Daoy (cell line): Measurements from ENCODE around the gene KCNT2. TPM values are rescaled to one million over a fixed set of nuclear protein-coding genes. Genes with fewer than 3 reads are reported as not detected.
A peak's percentile ranks its signal among the peaks of the same experiment; 100 is the strongest.
"Not testable (repeated sequence)": the region's sequence is repeated elsewhere in the genome, so short reads cannot be mapped to it uniquely, and the experiment has no call there.

Experiments
- DNase-seq: peaks from one replicate; pipeline ENCODE4 v3.0.0-alpha.2; 2015; ENCODE audit warnings: low read depth
- total RNA-seq: library from RNA; depleted of rRNA; stranded (reverse); fragments of >200 nt; shearing (Covaris generic); gene quantifications from 2 replicates; pipeline ENCODE4 v1.2.3, GENCODE V29; 2014

The KCNT2 gene
- total RNA-seq, 1 experiment from 2014 or later = 0.34 TPM

DNA sequence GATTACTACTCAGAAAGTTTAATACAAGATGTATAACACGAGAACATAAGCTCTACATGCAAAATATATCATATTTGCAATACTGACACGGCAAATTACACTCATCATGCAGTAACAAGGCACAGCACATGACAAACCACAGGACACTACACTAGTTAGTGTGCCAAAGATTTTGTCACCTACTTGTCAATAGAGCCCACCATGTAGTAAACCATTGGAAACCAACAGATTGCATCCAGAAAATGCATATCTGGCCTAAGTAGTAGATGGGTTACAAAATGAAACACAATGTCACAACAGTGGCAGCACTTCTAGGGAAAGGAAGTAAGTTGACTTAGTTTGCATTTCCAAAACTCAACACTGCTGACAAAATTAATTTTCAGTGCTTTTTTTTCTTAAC lies 288.9 kb downstream of the KCNT2 start:
- DNase-seq = no peak

GRCh38 chr1:196317535-196318522 lies 290.4 kb downstream of the KCNT2 start:
- DNase-seq = peak; percentile 25

- DNase-seq = no peak
Measured at GRCh38 chr1:196312739-196313138, 295.5 kb downstream of the KCNT2 start.

DNA sequence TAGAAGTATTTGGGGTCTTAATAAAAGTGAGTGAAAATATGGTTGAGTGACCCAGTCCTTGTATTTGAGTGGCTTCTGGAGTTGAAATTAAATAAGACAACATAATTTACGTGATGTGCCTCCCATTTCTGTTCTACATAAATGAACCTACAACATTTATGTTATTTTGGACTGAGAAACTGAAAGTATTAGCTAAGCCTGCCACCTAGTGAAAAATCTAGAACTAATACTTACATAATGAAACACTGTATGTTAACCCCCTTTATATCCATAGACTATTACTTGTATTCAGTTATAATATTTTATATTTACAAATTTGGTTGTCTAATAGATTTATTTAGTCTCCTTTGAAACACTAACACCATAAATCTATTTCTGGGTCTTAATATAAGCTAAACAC lies 298.9 kb downstream of the KCNT2 start:
- no peak for DNase-seq

DNA sequence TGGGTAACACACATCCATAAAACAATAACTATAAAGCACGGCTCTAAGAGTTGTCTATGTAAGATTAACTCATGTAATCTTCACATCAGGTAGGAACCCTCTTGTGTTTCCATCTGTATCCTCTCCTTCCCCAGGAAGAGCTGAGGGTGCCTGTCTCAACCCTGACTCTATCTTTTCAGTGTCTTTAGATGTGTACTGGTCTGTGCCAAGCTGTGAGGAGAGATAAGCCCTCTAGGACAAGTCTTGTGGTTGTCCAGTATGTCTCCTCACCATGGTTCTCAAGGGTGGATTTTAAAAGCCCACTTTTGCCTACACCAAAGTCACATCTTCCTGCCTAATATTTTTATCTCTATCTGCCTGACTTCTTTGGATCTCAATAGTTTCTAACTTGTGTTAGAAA lies 300.1 kb downstream of the KCNT2 start:
- DNase-seq = no peak

- DNase-seq = no peak
Measured at GRCh38 chr1:196306421-196306820, 301.8 kb downstream of the KCNT2 start.

- no peak for DNase-seq
Measured at GRCh38 chr1:196305216-196305615, 303.0 kb downstream of the KCNT2 start.

DNA sequence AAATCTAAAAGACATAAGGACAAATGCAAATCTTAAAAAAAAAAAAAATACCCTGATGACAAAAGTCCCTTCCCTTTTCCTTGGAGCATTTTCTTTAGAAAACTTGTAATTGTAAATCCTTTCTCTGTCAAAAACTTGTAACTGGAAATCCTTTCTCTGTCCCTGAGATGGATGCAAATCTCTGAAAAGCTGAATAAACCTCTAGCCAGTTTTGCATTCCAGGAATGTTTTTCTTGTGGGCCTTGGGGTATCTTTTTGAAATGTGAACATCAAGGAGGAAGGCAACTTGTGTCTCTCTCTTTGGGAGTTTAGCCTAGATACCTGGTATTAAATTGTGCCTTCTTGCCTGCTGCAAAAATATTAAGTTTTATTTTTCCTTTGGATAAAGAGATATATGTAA lies 305.3 kb downstream of the KCNT2 start:
- no peak for DNase-seq

DNA sequence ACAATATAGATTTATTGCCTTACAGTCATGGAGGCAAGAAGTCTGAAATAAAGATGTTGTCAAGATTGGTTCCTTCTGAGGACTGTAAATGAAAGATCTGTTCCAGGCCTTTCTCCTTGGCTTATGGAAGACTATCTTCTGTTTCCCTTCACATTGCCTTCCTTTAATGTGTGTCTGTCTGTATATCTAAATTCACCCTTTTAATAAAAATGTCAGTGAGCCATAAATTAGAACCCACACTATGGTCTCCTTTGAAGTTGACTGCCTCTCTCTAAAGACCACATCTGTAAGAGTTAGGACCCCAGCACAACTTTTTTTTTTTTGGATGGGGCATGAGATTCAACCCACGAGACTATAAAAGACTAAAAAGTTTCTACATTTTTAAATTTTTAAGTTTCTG lies 305.8 kb downstream of the KCNT2 start:
- DNase-seq = no peak

DNA sequence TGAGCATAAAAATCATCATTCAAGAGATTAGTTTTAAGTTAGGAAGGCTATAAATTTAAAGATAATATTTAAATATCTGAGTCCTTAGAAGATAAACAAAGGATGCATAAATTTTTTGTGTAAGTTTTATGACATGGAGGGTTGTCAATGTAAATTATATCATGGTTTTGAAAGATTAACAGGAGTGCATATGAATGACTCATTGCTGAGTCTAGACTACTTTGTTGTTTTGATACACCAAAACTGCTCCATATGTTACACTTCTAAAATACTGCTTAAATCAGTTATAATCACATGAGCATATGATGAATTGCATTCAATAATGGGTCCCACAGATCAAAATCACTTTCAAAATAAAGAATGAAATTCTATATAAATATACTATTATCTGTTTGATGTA lies 312.5 kb downstream of the KCNT2 start:
- DNase-seq = no peak

GRCh38 chr1:196278816-196279215 lies 329.4 kb downstream of the KCNT2 start:
- no peak for DNase-seq

- DNase-seq = no peak
Measured at GRCh38 chr1:196277860-196278259, 330.4 kb downstream of the KCNT2 start.

- DNase-seq = no peak
Measured at GRCh38 chr1:196271212-196271947, 336.9 kb downstream of the KCNT2 start.

GRCh38 chr1:196263086-196263485 lies 345.2 kb downstream of the KCNT2 start:
- not testable (repeated sequence) for DNase-seq

DNA sequence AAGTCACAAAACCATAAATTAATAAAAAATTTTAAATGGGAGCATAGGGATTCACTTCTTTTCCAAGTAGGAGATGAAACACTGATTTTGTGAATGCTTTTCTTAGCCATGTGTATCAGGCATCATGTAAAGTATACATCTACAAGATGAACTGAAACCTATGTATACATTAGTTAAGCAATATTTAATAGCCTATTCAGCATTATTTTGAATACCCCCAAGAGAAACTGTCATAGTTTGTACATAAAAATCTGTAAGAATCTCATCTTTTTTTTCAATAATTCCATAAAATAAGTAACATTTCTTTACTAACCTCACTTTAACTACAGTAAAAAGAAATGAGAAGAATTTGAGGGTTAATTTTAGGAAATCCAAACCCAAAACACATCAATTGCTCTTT lies 348.0 kb downstream of the KCNT2 start:
- no peak for DNase-seq

DNA sequence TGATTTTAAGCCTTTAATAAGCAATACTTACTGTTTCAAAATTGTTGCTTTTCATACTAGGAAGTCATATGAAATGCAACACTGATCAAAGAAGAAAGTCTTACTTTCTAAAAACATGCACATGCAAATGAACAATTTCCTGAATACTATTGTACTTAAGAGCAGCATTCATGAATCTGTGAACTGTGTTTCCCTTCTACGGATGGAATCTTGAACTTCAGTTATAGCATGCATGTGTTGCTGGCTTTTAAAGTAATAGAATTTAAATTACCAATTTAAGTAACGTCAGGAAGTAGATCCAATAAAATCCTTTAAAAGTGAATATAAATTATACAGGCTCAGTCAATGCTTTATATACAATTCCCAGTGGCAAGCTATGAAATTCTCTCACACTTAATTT lies 348.9 kb downstream of the KCNT2 start:
- DNase-seq = no peak

DNA sequence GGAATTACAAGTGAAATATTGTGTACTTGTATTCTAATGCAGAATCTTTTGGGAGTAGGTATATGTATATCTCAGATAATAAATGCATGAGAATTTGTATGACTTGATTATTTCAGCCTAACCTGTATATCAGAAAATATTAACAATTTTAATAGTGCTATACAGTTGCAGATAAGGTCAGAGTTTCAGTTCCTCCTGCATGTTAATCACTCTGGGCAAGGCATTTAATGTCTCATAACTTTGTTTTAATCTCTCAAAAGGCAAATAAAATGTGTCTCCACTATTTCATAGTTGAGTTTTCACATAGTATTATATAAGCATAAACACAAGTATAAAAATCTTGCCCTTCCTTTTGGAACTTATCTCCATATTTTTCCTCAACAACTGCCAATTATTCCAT lies 352.5 kb downstream of the KCNT2 start:
- DNase-seq = no peak

GRCh38 chr1:196229546-196229945 lies 378.7 kb downstream of the KCNT2 start:
- DNase-seq = no peak

- DNase-seq = no peak
Measured at GRCh38 chr1:196214866-196215265, 393.4 kb downstream of the KCNT2 start.

DNA sequence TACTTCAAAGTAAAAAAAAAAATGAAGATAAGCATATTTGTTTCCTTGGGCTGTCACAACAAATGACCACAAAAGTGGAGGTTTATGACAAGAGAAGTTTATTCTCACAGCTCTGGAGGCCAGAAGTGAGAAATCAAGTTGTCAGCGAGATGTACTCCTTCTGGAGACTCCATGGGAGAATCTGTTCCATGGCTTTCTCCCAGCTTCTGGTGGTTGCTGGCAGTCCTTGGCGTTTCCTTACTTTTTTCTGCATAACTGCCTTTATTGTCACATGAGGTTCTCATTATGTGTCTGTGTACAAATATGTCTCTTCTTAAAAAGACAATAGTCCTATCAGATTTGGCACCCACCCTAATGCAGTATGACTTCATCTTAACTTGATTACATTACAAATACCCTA lies 398.3 kb downstream of the KCNT2 start:
- DNase-seq = no peak

DNA sequence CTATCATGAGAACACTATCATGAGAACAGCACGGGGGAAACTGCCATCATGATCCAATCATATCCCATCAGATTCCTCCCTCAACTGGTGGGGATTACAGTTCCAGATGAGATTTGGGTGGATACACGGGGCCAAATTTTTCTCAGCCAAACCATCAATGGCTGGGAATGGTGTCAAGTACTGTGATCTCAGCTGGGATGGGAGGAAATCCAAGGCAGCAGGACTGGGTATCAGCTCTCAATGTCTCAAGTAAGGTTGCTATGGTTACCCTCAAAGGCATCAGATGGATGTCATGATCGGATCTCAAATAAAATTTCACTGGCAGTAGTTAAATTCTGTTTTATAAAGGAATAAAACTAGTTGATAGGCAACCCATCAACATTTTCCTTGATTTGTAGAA lies 399.0 kb downstream of the KCNT2 start:
- DNase-seq = no peak

DNA sequence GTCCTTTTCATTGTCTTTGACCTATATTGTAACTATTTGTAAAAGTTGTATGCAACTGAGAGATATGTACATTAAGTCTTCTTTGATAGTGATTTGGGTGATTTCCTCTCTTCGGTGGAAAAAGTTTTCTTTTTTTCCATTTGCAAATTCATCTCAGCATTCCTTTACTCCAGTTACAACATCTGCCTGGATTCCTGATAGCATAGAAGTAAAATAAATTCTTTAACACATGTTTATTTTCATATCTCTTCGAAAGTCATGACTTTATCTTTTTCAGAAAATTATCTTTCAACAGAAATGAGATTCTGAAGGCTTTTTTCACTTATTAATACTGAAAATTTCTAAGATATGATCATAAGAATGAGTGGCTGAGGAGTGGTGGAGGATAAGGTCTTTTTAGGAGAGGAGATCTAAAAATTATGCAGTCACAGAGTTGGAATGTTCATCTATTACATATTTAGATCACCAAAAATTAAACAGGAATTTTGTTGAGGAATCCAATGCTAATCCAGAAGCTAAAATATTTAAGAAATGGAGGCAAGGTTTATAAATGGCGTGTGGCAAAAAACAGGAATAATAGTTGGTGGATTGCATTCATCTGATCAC lies 400.5 kb downstream of the KCNT2 start:
- no peak for DNase-seq

DNA sequence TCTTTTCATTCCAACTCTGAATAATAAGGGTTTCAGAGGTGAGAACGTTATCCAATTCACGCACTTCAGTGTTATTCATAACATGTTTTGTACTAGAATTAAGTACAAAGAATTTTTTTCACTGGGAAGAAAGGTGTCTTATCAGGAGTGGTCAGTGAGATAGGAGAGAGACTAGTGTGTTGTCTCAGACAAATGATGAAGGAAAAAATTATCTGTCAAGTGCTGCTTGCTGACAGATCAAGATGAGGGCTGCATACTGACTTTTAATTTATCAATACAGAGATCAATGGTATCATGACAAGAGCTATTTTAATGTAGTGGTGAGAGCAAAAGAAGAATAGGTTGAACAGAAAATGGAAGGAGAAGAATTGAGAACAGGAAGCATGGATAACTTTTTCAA lies 402.4 kb downstream of the KCNT2 start:
- no peak for DNase-seq
